Amygdala (tissue), 56 donors: ENCODE results near the gene FAM216A.
"Not testable (repeated sequence)": the region's sequence is repeated elsewhere in the genome, so short reads cannot be mapped to it uniquely, and the experiment has no call there.

Source experiments
- DNase-seq, 56 donors: peaks; one replicate each; lab custom pipeline; 2025; lab: John Stamatoyannopoulos, UW

FAM216A gene

GRCh38 chr12:110498984-110499706 is 30.5 kb downstream of the FAM216A start:
- DNase-seq = no peak

GRCh38 chr12:110501399-110501751 is 32.7 kb downstream of the FAM216A start:
- peak in 10 of 56 donors; percentile 15 to 71 (median 48) for DNase-seq

- DNase-seq = peak; percentile 67 to 99 (median 94)
Observed at GRCh38 chr12:110501752-110502738, 33.4 kb downstream of the FAM216A start, which contains the start of the genes RAD9B and VPS29. RAD9B (plus strand) TSS chr12:110502331; CDS start chr12:110502338, 7 bp downstream. VPS29 (minus strand) TSS chr12:110502111; CDS start chr12:110502051, 60 bp downstream.

- DNase-seq = no peak
Observed at GRCh38 chr12:110503432-110503831, 34.8 kb downstream of the FAM216A start.

GRCh38 chr12:110505332-110505731 is 36.7 kb downstream of the FAM216A start:
- no peak for DNase-seq

GRCh38 chr12:110508071-110508586 is 39.5 kb downstream of the FAM216A start:
- no peak for DNase-seq

GRCh38 chr12:110513842-110514241 is 45.2 kb downstream of the FAM216A start:
- no peak for DNase-seq

GRCh38 chr12:110514363-110514762 is 45.7 kb downstream of the FAM216A start:
- DNase-seq = no peak

GRCh38 chr12:110516995-110517394 is 48.4 kb downstream of the FAM216A start:
- no peak for DNase-seq

GRCh38 chr12:110518014-110518413 is 49.4 kb downstream of the FAM216A start:
- DNase-seq = not testable (repeated sequence)

- not testable (repeated sequence) for DNase-seq
Observed at GRCh38 chr12:110520876-110521712, 52.4 kb downstream of the FAM216A start.

GRCh38 chr12:110528277-110528839 is 59.7 kb downstream of the FAM216A start:
- DNase-seq = no peak

- no peak for DNase-seq
Observed at GRCh38 chr12:110530511-110530910, 61.9 kb downstream of the FAM216A start.

- DNase-seq = no peak
Observed at GRCh38 chr12:110531741-110532333, 63.2 kb downstream of the FAM216A start.

- no peak for DNase-seq
Observed at GRCh38 chr12:110532644-110533043, 64.0 kb downstream of the FAM216A start.

- DNase-seq = no peak
Observed at GRCh38 chr12:110533607-110534006, 65.0 kb downstream of the FAM216A start.

GRCh38 chr12:110534811-110535210 is 66.2 kb downstream of the FAM216A start:
- no peak for DNase-seq

GRCh38 chr12:110536834-110537604 is 68.4 kb downstream of the FAM216A start:
- DNase-seq = no peak
